Panc1 (cell line): ENCODE results near the gene SND1.

Experiments used
- POLR2AphosphoS5 ChIP-seq: IDR thresholded peaks from 2 replicates; pipeline ENCODE4 v1.6.1; 2012; ENCODE audit warnings: mild to moderate bottlenecking, low read depth, low read length, moderate library complexity
- TCF7L2 ChIP-seq: IDR thresholded peaks from 2 replicates; pipeline ENCODE4 v1.6.1; 2011; ENCODE audit warnings: mild to moderate bottlenecking, low read depth, low read length, inconsistent platforms
- TF ChIP-seq, protein P1 (sequence below): fragments of 450-650 bp; IDR thresholded peaks from 2 replicates; pipeline ENCODE4 v1.5.1; 2017; ENCODE audit warnings: mild to moderate bottlenecking

- TF ChIP-seq, protein P1, sequence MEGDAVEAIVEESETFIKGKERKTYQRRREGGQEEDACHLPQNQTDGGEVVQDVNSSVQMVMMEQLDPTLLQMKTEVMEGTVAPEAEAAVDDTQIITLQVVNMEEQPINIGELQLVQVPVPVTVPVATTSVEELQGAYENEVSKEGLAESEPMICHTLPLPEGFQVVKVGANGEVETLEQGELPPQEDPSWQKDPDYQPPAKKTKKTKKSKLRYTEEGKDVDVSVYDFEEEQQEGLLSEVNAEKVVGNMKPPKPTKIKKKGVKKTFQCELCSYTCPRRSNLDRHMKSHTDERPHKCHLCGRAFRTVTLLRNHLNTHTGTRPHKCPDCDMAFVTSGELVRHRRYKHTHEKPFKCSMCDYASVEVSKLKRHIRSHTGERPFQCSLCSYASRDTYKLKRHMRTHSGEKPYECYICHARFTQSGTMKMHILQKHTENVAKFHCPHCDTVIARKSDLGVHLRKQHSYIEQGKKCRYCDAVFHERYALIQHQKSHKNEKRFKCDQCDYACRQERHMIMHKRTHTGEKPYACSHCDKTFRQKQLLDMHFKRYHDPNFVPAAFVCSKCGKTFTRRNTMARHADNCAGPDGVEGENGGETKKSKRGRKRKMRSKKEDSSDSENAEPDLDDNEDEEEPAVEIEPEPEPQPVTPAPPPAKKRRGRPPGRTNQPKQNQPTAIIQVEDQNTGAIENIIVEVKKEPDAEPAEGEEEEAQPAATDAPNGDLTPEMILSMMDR: no peak
- TF ChIP-seq POLR2AphosphoS5: no peak
- TF ChIP-seq TCF7L2: no peak
These were observed 345.4 kb downstream of the SND1 start for GRCh38 chr7:127997226-127997922.
